RCC 7860 (cell line): Measurements from ENCODE around the gene FAM229A.
"Not testable (repeated sequence)": the region's sequence is repeated elsewhere in the genome, so short reads cannot be mapped to it uniquely, and the experiment has no call there.

Source experiments
- DNase-seq: peaks from one replicate; pipeline ENCODE4 v3.0.0-alpha.2; 2015; ENCODE audit warnings: low spot score
- FAIRE-seq: peaks from 2 replicates; lab custom pipeline; 2012; peaks lifted over from hg19 to GRCh38; lab: Jason Lieb, UNC

FAM229A gene

DNA sequence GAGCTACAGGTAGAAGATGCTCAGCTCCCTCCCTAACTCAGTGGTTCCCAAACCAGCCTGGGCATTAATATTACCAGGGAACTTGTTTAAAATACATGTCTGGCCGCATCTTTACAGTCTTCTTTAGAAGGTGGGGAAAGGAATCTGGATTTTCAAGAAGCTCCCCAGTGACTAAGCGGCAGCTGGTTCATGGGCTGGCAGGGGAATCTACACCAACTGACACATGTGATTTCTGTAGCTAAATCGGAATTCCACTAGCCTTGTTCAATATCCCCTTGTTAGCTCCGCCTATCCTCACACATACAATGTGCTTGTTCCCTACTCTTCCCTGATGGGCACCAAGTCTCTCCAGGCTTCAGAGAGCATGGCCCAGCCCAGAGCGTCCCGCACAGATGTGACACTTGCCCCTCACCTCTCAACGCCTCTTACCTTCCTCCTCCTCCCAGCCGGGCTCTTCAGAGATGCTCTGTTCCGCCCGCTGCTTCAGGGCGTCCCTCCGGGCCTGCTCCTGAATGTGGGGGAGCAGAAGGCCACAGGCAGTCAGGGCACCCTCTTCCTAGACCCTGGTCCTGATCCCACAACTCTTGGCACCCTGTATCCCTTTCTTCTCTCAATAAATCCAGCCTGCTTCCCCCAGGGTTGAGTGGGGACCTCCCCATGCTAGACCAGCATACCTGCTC lies 15.4 kb upstream of the FAM229A start:
- FAIRE-seq, result no peak
- no peak for DNase-seq

DNA sequence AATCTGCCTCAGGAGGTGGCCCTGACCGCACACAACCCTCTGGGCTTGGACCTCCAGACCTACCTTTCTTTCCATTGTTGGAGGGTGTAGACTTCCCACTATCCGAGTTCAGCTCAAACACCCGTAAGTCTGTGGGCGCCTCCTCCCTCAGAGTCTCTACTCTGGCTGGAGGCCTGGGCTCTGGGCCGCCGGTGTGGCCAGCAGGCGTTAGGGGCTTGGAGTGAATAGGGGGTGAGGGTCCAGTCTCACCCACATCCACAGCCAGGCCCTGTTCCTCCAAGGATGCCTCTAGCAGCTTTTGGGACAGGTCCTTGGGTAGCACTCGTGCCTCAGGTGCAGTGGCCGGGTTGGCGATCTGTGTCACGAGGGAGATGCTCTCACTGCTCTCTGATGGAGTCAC lies 13.9 kb upstream of the FAM229A start:
- no peak for FAIRE-seq
- DNase-seq, result no peak

DNA sequence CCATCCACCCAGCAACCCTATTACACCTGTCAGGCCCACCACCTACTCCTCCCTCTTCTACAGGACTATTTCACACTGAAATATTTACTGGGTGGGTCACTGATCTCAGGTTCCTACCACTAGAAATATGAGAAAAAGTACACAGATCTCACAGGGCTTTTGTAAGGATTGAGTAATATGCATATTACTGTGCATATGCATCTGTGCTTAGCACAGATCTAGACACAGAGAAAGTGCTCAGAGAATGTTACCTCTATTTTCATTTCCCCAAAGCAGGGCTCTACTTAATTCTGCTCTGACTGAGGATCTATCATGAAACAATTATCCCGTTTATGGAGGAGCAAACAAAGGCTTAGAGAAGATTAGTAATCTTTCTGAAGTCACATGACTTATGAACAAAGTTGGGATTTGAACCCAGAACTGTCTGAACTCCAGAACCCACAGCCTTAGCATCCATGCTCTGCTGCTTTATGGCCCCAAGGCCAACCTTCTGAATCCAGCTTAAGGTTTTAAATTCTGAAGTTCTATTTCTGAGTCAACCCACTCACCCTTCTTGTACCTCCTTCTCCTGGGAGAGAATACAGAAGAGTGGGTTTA lies 11.8 kb upstream of the FAM229A start:
- DNase-seq (no peak), FAIRE-seq (no peak)

DNA sequence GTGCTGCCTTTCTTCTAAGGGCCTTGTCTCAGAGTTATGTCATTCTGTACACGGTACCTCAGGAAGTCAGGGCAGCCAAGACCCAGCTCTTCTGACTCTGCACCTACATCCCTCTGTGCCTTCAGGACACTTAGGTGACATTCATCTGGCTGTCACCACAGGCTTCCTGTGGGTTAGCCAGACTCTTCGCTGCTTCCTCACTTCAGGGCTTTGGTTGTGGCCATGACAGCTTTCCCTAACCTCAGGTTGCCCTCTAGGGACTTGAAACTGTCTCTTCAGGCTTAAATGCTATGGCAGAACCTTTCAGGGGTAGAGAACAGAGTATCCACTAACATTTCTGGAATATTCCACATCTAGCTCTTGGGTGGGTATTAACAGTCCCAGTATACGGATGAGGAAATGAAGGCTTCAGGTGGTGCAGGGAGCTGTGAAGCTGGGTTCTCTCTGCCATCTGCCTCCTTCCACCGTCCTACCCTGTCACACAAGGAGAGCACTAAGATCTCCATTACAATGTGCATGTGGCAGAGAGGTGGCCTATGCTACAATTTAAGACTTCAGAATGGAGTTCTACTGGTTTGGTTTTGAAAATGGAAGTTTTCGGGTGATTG lies 10.0 kb upstream of the FAM229A start:
- FAIRE-seq (no peak), DNase-seq (no peak)

DNA sequence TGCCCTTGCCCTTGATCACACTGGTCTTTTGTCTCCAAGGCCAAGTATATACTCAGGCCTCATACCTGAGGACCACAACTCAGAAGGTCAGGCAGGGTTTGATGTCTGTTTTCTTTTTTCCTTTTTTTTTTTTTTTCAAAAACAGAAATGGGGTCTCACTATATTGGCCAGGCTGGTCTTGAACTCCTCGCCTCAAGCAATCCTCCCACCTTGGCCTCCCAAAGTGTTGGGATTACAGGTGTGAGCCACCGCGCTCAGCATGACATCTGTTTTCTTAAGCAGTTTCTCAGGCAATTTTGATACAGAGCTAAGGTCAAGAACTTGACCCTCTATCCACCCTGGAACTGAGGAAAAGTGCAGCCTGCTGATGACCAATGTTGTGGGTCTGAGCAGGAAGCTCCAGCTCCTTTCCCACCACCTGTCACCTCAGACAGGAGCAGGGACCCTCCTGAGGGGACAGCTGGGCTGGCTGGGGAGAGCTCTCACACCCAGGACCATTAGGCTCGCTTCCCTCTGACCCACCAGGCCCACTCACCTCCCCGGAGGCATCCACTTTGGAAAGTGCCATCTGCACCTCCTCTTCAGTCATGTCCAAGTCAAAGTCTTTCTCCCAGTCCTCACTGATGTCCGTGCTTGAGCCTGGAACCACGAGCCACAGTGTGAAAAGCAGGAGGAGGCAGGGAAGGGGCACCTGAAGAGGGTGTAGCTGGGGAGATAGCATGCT lies 5.8 kb upstream of the FAM229A start:
- DNase-seq, result no peak
- FAIRE-seq, result no peak

DNA sequence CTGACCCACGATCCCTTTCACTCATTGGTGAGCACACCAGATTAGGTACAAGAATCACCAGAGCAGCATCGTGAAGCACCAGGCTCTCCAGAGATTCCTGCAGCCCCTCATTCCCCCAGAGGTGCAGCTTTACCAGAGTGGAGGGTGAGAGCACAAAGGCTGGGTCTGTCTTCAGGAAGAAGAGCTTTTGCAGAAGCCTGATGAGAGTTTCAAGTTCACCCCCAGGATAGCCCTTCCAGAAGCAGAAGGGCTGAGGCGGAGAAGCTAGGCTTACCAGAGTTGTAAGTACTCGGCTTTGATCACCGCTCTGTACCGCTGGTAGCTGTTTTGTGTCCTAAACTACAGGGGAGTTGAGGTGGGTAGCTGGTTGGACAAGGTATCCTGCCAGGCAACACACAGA lies 3.2 kb upstream of the FAM229A start:
- no peak for FAIRE-seq
- DNase-seq, result no peak

DNA sequence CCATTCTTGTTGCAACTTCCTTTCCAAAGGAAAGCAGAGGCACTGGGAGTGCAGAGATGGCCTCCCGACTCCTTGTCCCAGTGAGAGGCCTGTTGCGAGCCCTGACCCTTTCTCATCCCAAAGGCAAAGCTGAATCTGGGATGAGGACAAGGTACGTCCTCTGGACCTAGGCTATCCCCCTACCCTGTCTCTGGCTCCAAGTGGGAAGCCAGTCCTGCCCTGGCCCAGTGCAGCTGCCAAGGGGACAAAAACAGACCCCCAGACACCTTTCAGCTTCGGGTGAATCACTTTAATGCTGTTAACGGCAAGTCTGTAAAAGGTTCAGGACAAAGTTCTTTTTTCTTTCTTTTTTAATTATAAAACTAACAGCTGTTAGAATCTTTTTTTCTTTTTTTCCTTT lies 2.6 kb upstream of the FAM229A start:
- FAIRE-seq (no peak), DNase-seq (no peak)

DNA sequence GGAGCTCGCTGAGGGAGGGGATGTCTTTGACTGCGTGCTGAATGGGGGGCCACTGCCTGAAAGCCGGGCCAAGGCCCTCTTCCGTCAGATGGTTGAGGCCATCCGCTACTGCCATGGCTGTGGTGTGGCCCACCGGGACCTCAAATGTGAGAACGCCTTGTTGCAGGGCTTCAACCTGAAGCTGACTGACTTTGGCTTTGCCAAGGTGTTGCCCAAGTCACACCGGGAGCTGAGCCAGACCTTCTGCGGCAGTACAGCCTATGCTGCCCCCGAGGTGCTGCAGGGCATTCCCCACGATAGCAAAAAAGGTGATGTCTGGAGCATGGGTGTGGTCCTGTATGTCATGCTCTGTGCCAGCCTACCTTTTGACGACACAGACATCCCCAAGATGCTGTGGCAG lies 1.4 kb upstream of the FAM229A start:
- FAIRE-seq (no peak), DNase-seq (no peak)

DNA sequence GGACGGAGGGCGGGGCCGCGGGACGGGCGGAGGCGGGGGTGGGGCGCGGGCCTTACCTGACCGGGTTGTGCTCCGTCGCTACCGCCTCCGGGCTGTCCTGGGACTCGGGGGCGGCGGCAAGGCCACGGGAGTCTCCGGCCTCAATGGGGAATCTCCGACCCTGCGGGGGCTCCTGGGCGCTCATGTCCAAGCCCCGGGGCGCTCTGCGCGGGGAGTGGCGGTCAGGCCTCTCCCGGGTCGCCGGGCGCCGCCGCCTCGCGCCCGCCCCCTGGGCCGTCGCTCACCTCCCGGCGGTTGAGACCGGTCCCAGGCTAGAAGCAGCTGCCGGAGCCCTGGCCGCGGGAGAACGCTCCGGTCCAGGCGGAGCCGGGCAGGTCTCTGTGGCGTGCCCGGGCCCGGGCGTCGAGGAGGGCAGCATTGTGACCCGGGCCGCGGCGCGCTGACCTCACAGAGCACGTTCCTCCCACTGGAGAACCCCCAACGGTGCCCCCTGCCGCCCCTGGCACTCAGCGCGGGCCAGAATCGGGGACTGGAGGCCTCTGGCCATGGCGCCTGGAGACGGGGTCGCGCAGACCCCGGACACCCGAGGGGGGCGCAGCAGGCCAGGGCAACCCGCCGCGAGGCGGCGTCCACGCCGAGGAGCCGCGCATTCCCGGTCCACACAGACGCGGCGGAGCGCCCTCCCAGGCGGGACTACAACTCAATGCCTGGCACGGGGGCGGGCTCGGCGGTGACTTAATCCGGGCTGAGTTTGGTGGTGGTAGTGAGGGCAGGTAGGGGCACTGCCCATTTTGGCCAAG lies 411 bp downstream of the FAM229A start:
- no peak for DNase-seq

DNA sequence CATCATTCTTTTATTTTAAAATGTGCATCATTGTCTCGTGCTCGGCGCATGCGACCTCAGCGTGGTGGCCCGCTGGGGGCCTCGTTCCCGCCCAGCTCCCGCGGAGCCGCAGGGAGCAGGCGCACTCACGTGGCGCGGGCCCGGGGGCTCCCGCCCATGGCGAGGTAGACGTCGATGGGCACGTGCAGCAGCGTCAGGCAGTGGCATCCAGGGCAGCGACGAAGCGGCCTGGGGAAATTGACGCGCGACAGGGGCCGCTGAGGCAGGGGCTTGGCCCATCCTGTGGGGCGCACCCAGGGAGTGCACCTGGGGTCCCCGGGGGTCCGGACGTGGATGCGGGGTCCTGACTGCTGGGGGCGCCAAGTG lies 994 bp downstream of the FAM229A start:
- DNase-seq (no peak), FAIRE-seq (no peak)

More for the DNA sequence above, 411 bp downstream of the FAM229A start:
- FAIRE-seq, result no peak

DNA sequence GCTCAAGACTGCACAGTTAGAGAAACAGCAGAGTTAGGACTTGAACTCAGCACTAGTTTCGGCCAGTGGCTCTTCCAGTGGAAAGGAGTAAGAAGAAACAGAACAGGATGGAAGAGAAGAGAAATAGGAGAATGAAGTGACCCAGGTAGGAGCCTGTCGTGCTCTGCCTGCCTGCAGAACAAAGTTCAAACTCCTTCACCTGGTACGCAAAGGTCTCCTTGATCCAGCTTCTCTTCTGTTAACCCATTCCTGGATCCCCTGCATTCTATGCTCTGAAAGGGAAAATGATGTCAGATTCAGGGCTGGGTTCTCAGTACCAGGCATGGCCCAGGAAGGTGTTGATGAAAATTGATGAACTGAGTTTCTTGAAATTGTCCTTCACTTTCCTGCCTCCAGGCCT lies 3.9 kb downstream of the FAM229A start:
- no peak for DNase-seq
- no peak for FAIRE-seq

DNA sequence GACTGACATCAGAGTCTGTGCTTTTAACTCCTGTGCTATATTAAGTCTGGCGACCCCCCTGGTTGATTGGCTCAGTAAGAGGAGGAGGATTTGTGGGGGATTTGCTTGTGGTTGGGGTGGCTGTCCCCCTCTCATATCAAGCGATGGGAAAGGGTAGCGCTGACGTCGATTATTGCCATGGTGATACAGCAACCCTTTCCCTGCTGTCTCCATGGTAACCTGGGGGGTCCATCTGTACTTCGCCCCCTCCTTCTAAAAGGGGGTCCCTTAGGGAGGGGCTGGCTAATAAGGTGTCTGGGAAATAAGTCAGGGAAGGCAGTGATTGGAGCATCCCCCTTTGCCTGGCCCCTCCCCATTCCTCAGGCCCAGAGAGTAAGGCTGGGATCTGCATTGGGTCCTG lies 4.7 kb downstream of the FAM229A start:
- FAIRE-seq (no peak), DNase-seq (no peak)

DNA sequence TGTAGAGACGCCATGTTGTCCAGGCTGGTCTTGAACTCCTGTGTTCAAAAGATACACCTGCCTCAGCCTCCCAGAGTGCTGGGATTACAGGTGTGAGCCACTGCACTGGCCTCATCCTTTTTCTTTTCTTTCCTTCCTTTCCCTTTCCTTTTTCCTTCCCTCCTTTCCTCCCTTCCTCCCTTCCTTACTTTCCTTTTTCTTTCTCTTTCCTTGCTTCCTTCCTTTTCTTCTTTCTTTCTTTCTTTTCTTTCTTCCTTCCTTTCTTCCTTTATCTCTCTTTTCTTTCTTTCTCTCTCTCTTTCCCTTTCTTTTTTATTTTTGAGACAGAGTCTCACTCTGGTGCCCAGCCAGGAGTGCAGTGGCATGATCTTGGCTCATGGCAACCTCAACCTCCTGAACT lies 5.8 kb downstream of the FAM229A start:
- DNase-seq, result no peak
- no peak for FAIRE-seq

DNA sequence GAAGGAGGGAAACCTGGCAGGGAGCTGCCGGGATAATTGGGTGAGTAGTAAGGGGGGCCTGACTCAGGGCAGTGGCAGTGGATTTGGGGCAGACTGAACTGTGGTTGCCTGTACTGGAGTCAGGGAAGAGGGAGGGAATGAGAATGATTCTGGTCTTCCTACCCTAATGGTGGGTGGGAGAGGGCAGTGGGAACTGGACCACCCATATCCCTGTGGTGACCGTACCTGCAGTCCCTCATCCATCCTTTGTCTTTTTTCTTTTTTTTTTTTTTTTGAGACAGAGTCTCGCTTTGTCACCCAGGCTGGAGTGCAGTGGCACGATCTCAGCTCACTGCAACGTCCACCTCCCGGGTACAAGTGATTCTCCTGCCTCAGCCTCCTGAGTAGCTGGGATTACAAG lies 6.5 kb downstream of the FAM229A start:
- FAIRE-seq, DNase-seq: not testable (repeated sequence)

DNA sequence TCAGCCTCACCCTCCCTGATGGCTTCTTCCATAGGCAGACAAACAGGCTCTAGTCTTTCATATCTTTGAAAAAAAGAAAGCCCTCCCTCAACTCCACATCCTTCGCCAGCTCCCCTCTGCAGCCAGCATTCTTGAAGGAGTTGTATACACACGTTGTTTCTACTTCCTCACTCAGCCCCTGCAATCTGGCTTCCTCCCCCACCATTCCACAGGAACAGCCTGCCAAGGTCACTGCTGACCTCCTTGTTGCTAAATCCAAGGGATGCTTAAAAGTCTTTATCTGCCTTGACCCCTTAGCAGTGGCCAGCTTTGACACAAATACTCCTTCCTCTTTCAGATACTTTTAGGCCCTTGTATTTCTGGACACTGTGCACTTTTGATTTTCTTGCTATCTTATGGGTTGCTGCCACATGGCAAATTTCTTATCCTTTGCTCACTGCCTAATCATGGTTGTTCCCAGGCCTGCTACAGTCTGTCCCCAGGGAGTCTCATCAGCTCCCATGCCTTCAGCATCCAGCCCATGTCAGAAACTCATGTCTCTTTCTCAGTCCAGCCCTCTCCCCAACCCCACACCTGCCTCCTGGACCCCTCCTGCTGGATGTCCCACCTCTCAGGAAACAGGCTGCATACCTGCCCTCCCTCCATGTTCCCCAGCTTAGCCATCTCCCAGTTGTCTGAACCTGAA lies 8.3 kb downstream of the FAM229A start:
- no peak for FAIRE-seq

DNA sequence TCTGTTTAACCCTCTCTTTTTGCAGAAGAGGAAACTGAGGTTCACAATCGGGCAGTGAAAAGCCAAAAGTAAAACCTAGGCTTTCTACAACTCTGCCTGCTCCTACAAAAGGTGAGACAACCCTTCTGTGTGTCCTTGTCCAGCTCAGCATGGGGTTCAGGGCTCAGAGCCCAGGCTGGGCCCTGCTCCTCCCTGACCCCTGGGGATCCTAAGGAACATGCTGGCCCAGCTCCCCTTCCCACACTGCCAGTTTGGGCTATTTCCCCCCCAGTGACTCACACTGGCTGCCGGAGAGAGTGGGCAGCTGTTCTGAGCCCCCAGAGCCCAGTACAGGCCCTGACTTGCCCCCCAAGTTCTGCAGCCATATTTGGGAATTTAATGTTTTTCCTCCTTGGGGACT lies 8.9 kb downstream of the FAM229A start:
- no peak for FAIRE-seq

More for the DNA sequence above, 8.3 kb downstream of the FAM229A start:
- DNase-seq, result no peak

DNA sequence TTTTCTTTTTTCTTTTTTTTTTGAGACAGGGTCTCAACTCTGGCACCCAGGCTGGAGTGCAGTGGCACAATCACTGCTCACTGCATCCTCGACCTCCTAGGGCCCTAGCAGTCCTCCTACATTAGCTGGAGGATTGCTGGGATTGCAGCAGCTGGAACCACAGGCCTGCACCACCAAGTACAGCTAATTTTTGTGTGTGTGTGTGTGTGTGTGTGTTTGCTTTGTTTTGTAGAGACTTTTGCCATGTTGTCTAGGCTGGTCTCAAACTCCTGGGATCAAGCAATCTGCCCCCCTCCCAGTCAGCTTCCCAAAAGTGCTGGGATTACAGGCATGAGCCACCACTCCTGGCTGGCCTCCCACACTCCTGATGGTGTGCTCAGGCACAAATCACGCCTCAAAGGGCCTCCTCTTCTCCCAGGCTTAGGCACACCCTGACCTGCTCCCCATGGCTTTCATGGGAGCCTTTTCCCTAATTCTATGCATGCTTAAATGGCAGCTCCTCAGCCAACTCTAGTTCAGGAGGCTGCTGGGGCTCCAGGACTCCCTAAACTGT lies 9.4 kb downstream of the FAM229A start:
- DNase-seq (no peak), FAIRE-seq (no peak)

More for the DNA sequence above, 8.9 kb downstream of the FAM229A start:
- no peak for DNase-seq

DNA sequence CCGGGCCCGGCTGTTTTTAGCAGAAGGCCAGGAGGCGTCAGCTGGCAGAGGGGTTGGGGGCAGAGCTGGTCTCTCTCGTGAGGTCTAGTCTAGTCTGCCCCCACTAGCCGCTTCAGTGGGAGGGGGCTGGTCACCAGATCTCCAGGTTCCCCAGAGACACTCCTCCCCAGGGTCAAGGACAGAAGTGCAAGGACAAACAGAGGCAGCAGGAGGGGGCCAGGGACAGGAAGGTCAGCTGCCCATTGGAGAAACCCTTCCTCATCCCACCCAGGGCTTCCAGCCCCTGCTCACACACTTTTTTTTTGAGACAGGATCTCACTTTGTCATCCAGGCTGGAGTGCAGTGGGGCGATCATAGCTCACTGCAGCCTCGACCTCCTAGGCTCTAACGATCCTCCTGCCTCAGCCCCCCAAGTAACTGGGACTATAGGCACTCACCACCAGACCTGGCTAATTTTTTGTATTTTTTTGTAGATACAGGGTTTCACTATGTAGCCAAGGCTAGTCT lies 10.0 kb downstream of the FAM229A start:
- FAIRE-seq (no peak), DNase-seq (no peak)

DNA sequence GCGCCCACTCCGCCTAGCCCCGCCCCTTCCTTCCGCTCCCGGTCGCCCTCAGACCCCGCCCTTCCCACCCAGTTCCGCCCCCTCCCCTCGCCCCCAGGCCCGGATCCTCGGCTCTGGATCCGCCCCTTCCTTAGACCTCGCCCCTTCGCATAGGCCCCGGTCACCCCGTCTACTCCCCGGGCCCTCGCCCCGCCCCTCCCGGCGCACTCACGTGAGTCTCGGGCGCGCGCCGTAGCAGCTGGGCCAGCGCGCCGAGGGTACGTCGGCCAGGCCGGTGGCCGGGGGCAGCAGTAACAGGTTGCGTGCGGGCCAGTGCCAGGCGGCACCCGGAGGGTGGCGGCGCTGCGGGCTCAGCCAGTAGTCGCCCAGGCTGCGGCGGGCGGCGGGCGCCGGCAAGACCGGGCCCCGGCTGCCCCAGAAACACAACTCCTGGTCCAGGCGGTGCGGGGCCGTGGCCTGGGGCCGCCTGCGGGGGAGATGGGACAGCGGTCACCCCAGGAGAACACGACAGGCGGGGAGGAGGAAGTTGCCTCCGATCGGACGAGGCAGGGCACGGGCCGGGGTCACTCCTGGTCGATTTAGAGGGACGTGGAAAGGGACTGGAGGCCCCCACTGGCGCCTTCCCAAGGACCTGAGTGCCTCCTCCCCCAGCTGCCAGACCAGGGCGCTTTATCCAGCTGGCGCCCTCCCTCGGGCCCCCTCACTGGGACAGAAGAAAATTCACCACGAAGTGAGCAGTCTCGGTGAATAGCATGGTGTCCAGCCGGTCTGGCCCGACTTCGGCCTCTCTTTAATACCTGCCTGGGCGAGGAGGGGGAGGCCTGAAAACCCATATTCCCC lies 10.7 kb downstream of the FAM229A start:
- no peak for FAIRE-seq
- DNase-seq, result peak; percentile 68
